CD14-positive monocyte (primary cell): Measurements from ENCODE around the gene FAM90A26. TPM values are rescaled to one million over a fixed set of nuclear protein-coding genes. Genes with fewer than 3 reads are reported as not detected.
"Not testable (repeated sequence)": the region's sequence is repeated elsewhere in the genome, so short reads cannot be mapped to it uniquely, and the experiment has no call there.

Experiments used
- DNase-seq, 3 donors: peaks; one replicate each; pipeline ENCODE4 v3.0.0-alpha.2; 2011 to 2022
- H2AFZ ChIP-seq: 2 replicates; pipeline ENCODE4 v1.6.0; 2012; ENCODE audit warnings: mild to moderate bottlenecking, low read depth, low read length, inconsistent platforms; ENCODE audit not compliant: insufficient read depth, poor library complexity, severe bottlenecking
- H3K27ac ChIP-seq, 2 donors: 1 replicate in 1 of 2; 2 replicates in 1 of 2; pipeline ENCODE4 v1.5.1; 2012 to 2013; ENCODE audit warnings: low read length in 2 of 2, control low read depth in 1 of 2, inconsistent platforms in 1 of 2, low read depth in 1 of 2, mild to moderate bottlenecking in 1 of 2
- H3K27me3 ChIP-seq, 2 donors: one replicate each; pipeline versions ENCODE4 v1.6.0 to v1.6.1; 2011 to 2013; ENCODE audit warnings: low read length in 2 of 2; ENCODE audit not compliant: control insufficient read depth in 2 of 2, insufficient read depth in 2 of 2
- H3K36me3 ChIP-seq, 2 donors: replicated peaks in 1 of 2; 1 replicate in 1 of 2; 2 replicates in 1 of 2; pipeline versions ENCODE4 v1.5.1 to v1.6.1; 2012 to 2013; ENCODE audit warnings: low read length in 2 of 2, control low read depth in 1 of 2, inconsistent platforms in 1 of 2, mild to moderate bottlenecking in 1 of 2; ENCODE audit not compliant: insufficient read depth in 2 of 2, control insufficient read depth in 1 of 2
- H3K4me1 ChIP-seq, 2 donors: 1 replicate in 1 of 2; 2 replicates in 1 of 2; pipeline versions ENCODE4 v1.5.1 to v1.6.1; 2012 to 2013; ENCODE audit warnings: low read length in 2 of 2, control low read depth in 1 of 2, inconsistent platforms in 1 of 2, mild to moderate bottlenecking in 1 of 2, moderate library complexity in 1 of 2; ENCODE audit not compliant: insufficient read depth in 2 of 2, control insufficient read depth in 1 of 2
- H3K4me2 ChIP-seq: replicated peaks from 2 replicates; pipeline ENCODE3; 2012; ENCODE audit warnings: low read length, moderate library complexity, mild to moderate bottlenecking; ENCODE audit not compliant: poor library complexity, severe bottlenecking; ENCODE audit errors: extremely low read depth
- H3K4me3 ChIP-seq, 3 experiments: fragments of 200-600 bp in 1 of 3; sonication (generic) in 1 of 3; replicated peaks in 1 of 3; 1 replicate in 2 of 3; 2 replicates in 1 of 3; pipeline ENCODE4 v1.5.1; 2011 to 2013; ENCODE audit warnings: low read length in 3 of 3, mild to moderate bottlenecking in 3 of 3, control low read depth in 2 of 3, low read depth in 2 of 3, inconsistent platforms in 1 of 3, moderate library complexity in 1 of 3
- H3K79me2 ChIP-seq: 2 replicates; pipeline ENCODE4 v1.6.0; 2012; ENCODE audit warnings: mild to moderate bottlenecking, control low read depth, inconsistent platforms, low read length, moderate library complexity; ENCODE audit not compliant: insufficient read depth
- H3K9ac ChIP-seq: 2 replicates; pipeline ENCODE4 v1.6.0; 2017; ENCODE audit warnings: low read length, mild to moderate bottlenecking; ENCODE audit not compliant: insufficient read depth, poor library complexity, severe bottlenecking
- H3K9me3 ChIP-seq, 2 donors: replicated peaks in 1 of 2; 1 replicate in 1 of 2; 2 replicates in 1 of 2; pipeline versions ENCODE4 v1.5.1 to v1.6.1; 2012 to 2013; ENCODE audit warnings: low read length in 2 of 2, control low read depth in 1 of 2; ENCODE audit not compliant: control insufficient read depth in 1 of 2, insufficient read depth in 1 of 2
- H4K20me1 ChIP-seq: 2 replicates; pipeline ENCODE4 v1.6.0; 2012; ENCODE audit warnings: mild to moderate bottlenecking, low read length, control low read depth, moderate library complexity; ENCODE audit not compliant: insufficient read depth
- H3K27ac Mint-ChIP-seq, 7 donors: one replicate each; pipeline ENCODE4 v1.8.0; 2020; ENCODE audit warnings: mild to moderate bottlenecking in 7 of 7, mixed read lengths in 7 of 7, moderate library complexity in 6 of 7, inconsistent platforms in 2 of 7
- H3K27me3 Mint-ChIP-seq, 3 donors: one replicate each; pipeline ENCODE4 v1.8.0; 2021 to 2022; ENCODE audit warnings: low read depth in 3 of 3, mild to moderate bottlenecking in 3 of 3, mixed read lengths in 3 of 3, moderate library complexity in 3 of 3, inconsistent platforms in 1 of 3
- H3K36me3 Mint-ChIP-seq, 2 donors: one replicate each; pipeline ENCODE4 v1.8.0; 2020; ENCODE audit warnings: mixed read lengths in 2 of 2, inconsistent platforms in 1 of 2, mild to moderate bottlenecking in 1 of 2
- H3K4me1 Mint-ChIP-seq: one replicate; pipeline ENCODE4 v1.8.0; 2020; ENCODE audit warnings: mild to moderate bottlenecking, mixed read lengths
- H3K4me3 Mint-ChIP-seq, 2 donors: one replicate each; pipeline ENCODE4 v1.8.0; 2020; ENCODE audit warnings: mild to moderate bottlenecking in 2 of 2, mixed read lengths in 2 of 2, moderate library complexity in 1 of 2
- H3K9me3 Mint-ChIP-seq, 7 donors: one replicate each; pipeline ENCODE4 v1.8.0; 2020 to 2022; ENCODE audit warnings: mixed read lengths in 7 of 7, mild to moderate bottlenecking in 6 of 7, moderate library complexity in 6 of 7, inconsistent platforms in 2 of 7
- CTCF ChIP-seq: fragments of 200-600 bp; IDR thresholded peaks from one replicate; pipeline ENCODE4 v1.8.0; 2022; ENCODE audit warnings: antibody characterized with exemption, mild to moderate bottlenecking
- WGBS: methylation state at CpG from one replicate; pipeline ENCODE4 v1.1.5; 2013; ENCODE audit warnings: missing lambda C conversion rate; ENCODE audit not compliant: insufficient coverage; 5-methylcytosine and 5-hydroxymethylcytosine counted together
- intact Hi-C, 2 donors: fragments of 100-400 bp; cut with micrococcal nuclease; formaldehyde crosslinking; loops; one replicate each; pipeline versions ENCODE4 v1.15.0 to v1.15.1; 2023
- polyA plus RNA-seq, 3 donors: library from polyadenylated mRNA; depleted of rRNA in 1 of 3; unstranded in 2 of 3; stranded (reverse) in 1 of 3; fragments of 300-500 nt in 2 of 3; fragments of >200 nt in 1 of 3; fragmentation: Illumina TruSeq in 2 of 3; gene quantifications; 1 replicate in 2 of 3; 2 replicates in 1 of 3; pipeline ENCODE4 v1.2.3, GENCODE V29; 2012 to 2021

Gene FAM90A26
- polyA plus RNA-seq, 3 donors, result not detected

GRCh38 chr4:9146967-9147366, 23.2 kb upstream of the FAM90A26 start:
- no peak overlapping the region for H3K27ac ChIP-seq
- H3K36me3 Mint-ChIP-seq, result peaks cover 2 to 3% of the 10 kb centered on the region in 2 donors
- H3K4me3 Mint-ChIP-seq, result no peak overlapping the region
- H2AFZ ChIP-seq, result no peak overlapping the region
- no peaks in the 10 kb centered on the region for H3K27me3 ChIP-seq
- H3K4me1 ChIP-seq, result peaks cover 4 to 5% of the 10 kb centered on the region in 2 donors
- no peak overlapping the region for H3K9ac ChIP-seq
- H3K27me3 Mint-ChIP-seq, result peaks cover 0 to 3% (median 1%) of the 10 kb centered on the region in 3 donors
- H3K9me3 ChIP-seq, result no peaks in the 10 kb centered on the region
- no peaks in the 10 kb centered on the region for H3K79me2 ChIP-seq
- 100% methylated on average over 3 of the region's 9 CpGs for WGBS
- no peak overlapping the region for H3K4me2 ChIP-seq
- H4K20me1 ChIP-seq, result no peaks in the 10 kb centered on the region
- no peak overlapping the region for H3K27ac Mint-ChIP-seq
- DNase-seq, result no peak
- no peak for TF ChIP-seq CTCF
- H3K9me3 Mint-ChIP-seq, result peaks cover 0 to 9% (median 2%) of the 10 kb centered on the region in 7 donors
- intact Hi-C loops, result no loop called here
- peaks cover 3% of the 10 kb centered on the region for H3K4me1 Mint-ChIP-seq
- no peak overlapping the region for H3K4me3 ChIP-seq
- H3K36me3 ChIP-seq, result no peaks in the 10 kb centered on the region

- DNase-seq, H3K36me3 Mint-ChIP-seq, H4K20me1 ChIP-seq, H3K4me2 ChIP-seq, H3K27ac Mint-ChIP-seq, H3K4me1 ChIP-seq, H3K27ac ChIP-seq, H3K36me3 ChIP-seq, H3K9me3 ChIP-seq, H3K27me3 Mint-ChIP-seq, H3K9ac ChIP-seq, intact Hi-C loops, H3K9me3 Mint-ChIP-seq, H3K4me1 Mint-ChIP-seq, H3K4me3 ChIP-seq, H3K79me2 ChIP-seq, H2AFZ ChIP-seq, H3K4me3 Mint-ChIP-seq, H3K27me3 ChIP-seq: not testable (repeated sequence)
- WGBS, result no CpG with 5 or more reads among the region's 4 CpGs
Observed at GRCh38 chr4:9147368-9147767, 22.8 kb upstream of the FAM90A26 start.

GRCh38 chr4:9148611-9149409, 21.4 kb upstream of the FAM90A26 start:
- H3K27me3 Mint-ChIP-seq, H4K20me1 ChIP-seq, H3K36me3 ChIP-seq, H3K9ac ChIP-seq, H3K4me2 ChIP-seq, H3K79me2 ChIP-seq, H3K27ac Mint-ChIP-seq, DNase-seq, H3K27ac ChIP-seq, H2AFZ ChIP-seq, intact Hi-C loops, H3K4me3 Mint-ChIP-seq, H3K9me3 ChIP-seq, H3K27me3 ChIP-seq, H3K4me1 Mint-ChIP-seq, H3K36me3 Mint-ChIP-seq, H3K9me3 Mint-ChIP-seq, H3K4me3 ChIP-seq: not testable (repeated sequence)
- peaks cover 9 to 16% of the 10 kb centered on the region in 2 donors for H3K4me1 ChIP-seq
- WGBS, result 67% methylated on average over 1 of the region's 7 CpGs

- Mint-ChIP-seq H3K4me1 (peaks cover 11% of the 10 kb centered on the region), H3K27ac (peak overlapping the region in 5 of 7 donors; percentile 20 to 100 (median 99)), H3K4me3 (peak overlapping the region; percentile 81 to 95)
- H4K20me1 ChIP-seq, DNase-seq, H3K79me2 ChIP-seq, H3K36me3 ChIP-seq, intact Hi-C loops, H3K27me3 Mint-ChIP-seq, H3K9me3 Mint-ChIP-seq, H3K27me3 ChIP-seq, H3K9me3 ChIP-seq, H3K36me3 Mint-ChIP-seq: not testable (repeated sequence)
- Histone ChIP-seq H3K4me1 (peaks cover 10 to 18% of the 10 kb centered on the region in 2 donors), H2AFZ (peak overlapping the region; percentile 77), H3K9ac (peak overlapping the region; percentile 62), H3K4me3 (peak overlapping the region; percentile 76 to 94 (median 81)), H3K27ac (peak overlapping the region in 1 of 2 donors; percentile 78), H3K4me2 (peak overlapping the region; percentile 56)
- WGBS, result 0% methylated on average over 7 of the region's 12 CpGs
Observed at GRCh38 chr4:9151809-9152179, 18.4 kb upstream of the FAM90A26 start.
